GM12878 (cell line): Measurements from ENCODE around the gene RCOR1. TPM values are rescaled to one million over a fixed set of nuclear protein-coding genes. Genes with fewer than 3 reads are reported as not detected.
A peak's percentile ranks its signal among the peaks of the same experiment; 100 is the strongest.

Source experiments
- ASH2L ChIP-seq: fragments of 300-600, 200-600 bp; sonication (generic); IDR thresholded peaks from 2 replicates; pipeline ENCODE4 v1.6.1; 2017; ENCODE audit warnings: low read depth, mild to moderate bottlenecking, borderline replicate concordance
- BACH1 ChIP-seq: fragments of 450-650 bp; IDR thresholded peaks from 2 replicates; pipeline ENCODE4 v1.6.1; 2017; ENCODE audit warnings: mild to moderate bottlenecking, borderline replicate concordance
- EED ChIP-seq: sonication (generic); IDR thresholded peaks from 2 replicates; pipeline ENCODE4 v1.6.1; 2016; ENCODE audit warnings: antibody characterized with exemption, low read depth
- EP300 ChIP-seq, 2 experiments: fragments of 150-350 bp in 1 of 2; IDR thresholded peaks; 2 replicates each; pipeline ENCODE4 v1.6.1; 2011 to 2012; ENCODE audit warnings: low read depth in 2 of 2, low read length in 2 of 2, borderline replicate concordance in 1 of 2, improper control_type of control experiment in 1 of 2, inconsistent platforms in 1 of 2; ENCODE audit not compliant: control insufficient read depth in 1 of 2
- IRF4 ChIP-seq: IDR thresholded peaks from 2 replicates; pipeline ENCODE4 v1.6.1; 2011; ENCODE audit warnings: low read depth, low read length
- NR2F1 ChIP-seq: fragments of 450-650 bp; conservative IDR thresholded peaks from 2 replicates; pipeline ENCODE4 v1.6.1; 2017; ENCODE audit warnings: mild to moderate bottlenecking
- PAX5 ChIP-seq: IDR thresholded peaks from 2 replicates; pipeline ENCODE4 v1.6.1; 2011; ENCODE audit warnings: low read depth, low read length, borderline replicate concordance
- PML ChIP-seq: IDR thresholded peaks from 2 replicates; pipeline ENCODE4 v1.6.1; 2012; ENCODE audit warnings: low read length, inconsistent platforms
- POLR2A ChIP-seq: IDR thresholded peaks from 2 replicates; pipeline ENCODE4 v1.6.1; 2011; ENCODE audit warnings: low read depth, mild to moderate bottlenecking, low read length
- POLR2AphosphoS2 ChIP-seq: IDR thresholded peaks from 2 replicates; pipeline ENCODE4 v1.6.1; 2011; ENCODE audit warnings: low read depth, mild to moderate bottlenecking, low read length, improper control_type of control experiment, moderate library complexity
- POLR2AphosphoS5 ChIP-seq: IDR thresholded peaks from 2 replicates; pipeline ENCODE4 v1.6.1; 2011; ENCODE audit warnings: mild to moderate bottlenecking, low read length, inconsistent platforms
- RFX5 ChIP-seq: IDR thresholded peaks from 2 replicates; pipeline ENCODE4 v1.6.1; 2011; ENCODE audit warnings: low read depth, low read length, improper control_type of control experiment
- TCF3 ChIP-seq: IDR thresholded peaks from 2 replicates; pipeline ENCODE4 v1.6.1; 2012; ENCODE audit warnings: low read depth, mild to moderate bottlenecking, low read length, borderline replicate concordance; ENCODE audit not compliant: insufficient read depth
- ZSCAN29 ChIP-seq: fragments of 450-650 bp; IDR thresholded peaks from 2 replicates; pipeline ENCODE4 v1.6.1; 2017; ENCODE audit warnings: mild to moderate bottlenecking, moderate library complexity
- polyA plus RNA-seq, 11 experiments: library from polyadenylated mRNA; depleted of rRNA in 4 of 11; unstranded in 6 of 11; stranded (reverse) in 5 of 11; fragments of >200 nt; fragmentation: Nextera tagmentation in 4 of 11; fragmentation: Illumina TruSeq in 1 of 11; extraction: Ambion mirVana in 4 of 11; extraction: Trizol in 1 of 11; gene quantifications; 1 replicate in 1 of 11; 2 replicates in 10 of 11; pipeline versions ENCODE4 v1.2.1 to v1.2.3, GENCODE V29; 2011 to 2016; ENCODE audit warnings: inconsistent platforms in 2 of 11, missing spikeins in 2 of 11, low read depth in 1 of 11
- total RNA-seq, 4 experiments: library from RNA; depleted of rRNA in 3 of 4; stranded (reverse); fragments of >200 nt in 3 of 4; fragmentation: Illumina TruSeq in 1 of 4; extraction: Trizol in 1 of 4; gene quantifications; 2 replicates each; pipeline versions ENCODE4 v1.2.1 to v1.2.3, GENCODE V29; 2013 to 2021
- TF ChIP-seq, protein P1 (sequence below): fragments of 450-650 bp; IDR thresholded peaks from 2 replicates; pipeline ENCODE4 v1.6.1; 2017; ENCODE audit warnings: mild to moderate bottlenecking, low read depth, inconsistent platforms; ENCODE audit not compliant: poor library complexity, severe bottlenecking
- TF ChIP-seq, protein P2 (sequence below): fragments of 450-650 bp; formaldehyde crosslinking; IDR thresholded peaks from 2 replicates; pipeline ENCODE4 v1.4.0; 2022; ENCODE audit warnings: mild to moderate bottlenecking, moderate library complexity
- TF ChIP-seq, protein P3 (sequence below), 3 experiments: IDR thresholded peaks in 2 of 3; conservative IDR thresholded peaks in 1 of 3; 2 replicates each; pipeline ENCODE4 v1.5.1; 2011; ENCODE audit warnings: low read depth in 3 of 3, low read length in 3 of 3, mild to moderate bottlenecking in 3 of 3, control low read depth in 2 of 3, moderate library complexity in 2 of 3, inconsistent platforms in 1 of 3, mixed read lengths in 1 of 3; ENCODE audit not compliant: control insufficient read depth in 2 of 3, insufficient read depth in 1 of 3; ENCODE audit errors: extremely low read depth in 1 of 3
- TF ChIP-seq, protein P4 (sequence below): fragments of 450-650 bp; IDR thresholded peaks from 2 replicates; pipeline ENCODE4 v1.6.1; 2016; ENCODE audit warnings: mild to moderate bottlenecking
- TF ChIP-seq, protein P5 (sequence below): fragments of 450-650 bp; IDR thresholded peaks from 2 replicates; pipeline ENCODE4 v1.6.1; 2017; ENCODE audit warnings: mild to moderate bottlenecking

RCOR1 gene
- total and polyA plus RNA-seq, 10 of the 15 experiments (the other 5 are each of a cell fraction or from before 2014, with no cell fraction given) = 1.6 to 12.2 (median 4.4) TPM

DNA sequence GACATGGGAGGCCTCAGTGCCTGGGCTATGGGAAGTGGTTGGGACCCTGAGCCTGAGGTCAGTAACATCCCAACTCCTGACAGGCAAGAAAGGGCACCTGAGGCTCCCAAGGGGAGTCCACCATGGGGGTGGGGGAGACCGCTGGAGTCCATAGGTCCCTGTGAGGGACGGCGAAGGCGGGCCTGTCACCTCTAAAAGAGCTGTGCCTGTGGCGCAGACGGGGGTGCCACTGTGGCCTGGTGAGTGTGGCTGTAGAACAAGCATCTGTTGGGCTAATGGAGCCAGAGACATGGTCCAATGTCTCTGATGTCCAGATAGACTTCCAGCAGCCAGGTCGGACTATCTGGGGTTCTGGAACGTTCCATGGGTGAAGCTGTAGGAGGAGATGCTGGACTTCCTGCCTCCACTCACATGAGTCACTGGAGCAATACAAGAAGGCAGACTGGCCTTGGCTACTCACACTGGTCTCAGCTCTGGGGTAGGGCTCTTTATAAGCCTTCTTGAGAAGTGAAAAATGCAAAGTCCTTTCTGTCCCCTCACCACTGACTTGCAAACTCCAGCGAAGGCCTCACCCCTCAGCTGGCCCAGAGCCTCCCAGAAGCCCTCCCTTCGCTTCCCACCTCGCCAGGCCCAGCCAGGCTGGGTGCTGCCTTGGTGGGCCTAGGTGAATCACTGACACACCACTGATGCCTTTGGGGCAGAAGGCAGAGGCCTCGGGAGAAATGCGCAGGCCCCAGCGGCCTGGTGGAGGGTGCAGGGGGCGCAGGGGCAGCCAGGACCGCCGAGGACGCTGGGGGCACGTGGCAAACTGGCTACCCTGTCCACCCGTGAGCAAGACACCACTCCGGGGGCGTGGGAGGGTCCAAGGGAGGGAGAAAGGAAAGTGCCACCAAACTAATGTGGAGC, 183.7 kb downstream of the RCOR1 start (continued):
- TF ChIP-seq EP300 (IDR thresholded peaks at IDR 0.05; ENCODE audit: borderline replicate concordance in 1 of 2, control insufficient read depth in 1 of 2, low read depth in 2 of 2, low read length in 2 of 2) (no peak), ASH2L (no peak), BACH1 (no peak), TCF3 (no peak), POLR2AphosphoS2 (0 out of 2 replicates have a peak, but pooled peaks have one; percentile 19), PML (no peak), POLR2A (peak; percentile 62; the same call in 1 of the 2 replicates), RFX5 (no peak), POLR2AphosphoS5 (peak; percentile 67; the same call in 1 of the 2 replicates), EED (0 out of 2 replicates have a peak, but pooled peaks have one; percentile 7), PAX5 (no peak), IRF4 (no peak), ZSCAN29 (no peak), NR2F1 (no peak)
- TF ChIP-seq, protein P1, sequence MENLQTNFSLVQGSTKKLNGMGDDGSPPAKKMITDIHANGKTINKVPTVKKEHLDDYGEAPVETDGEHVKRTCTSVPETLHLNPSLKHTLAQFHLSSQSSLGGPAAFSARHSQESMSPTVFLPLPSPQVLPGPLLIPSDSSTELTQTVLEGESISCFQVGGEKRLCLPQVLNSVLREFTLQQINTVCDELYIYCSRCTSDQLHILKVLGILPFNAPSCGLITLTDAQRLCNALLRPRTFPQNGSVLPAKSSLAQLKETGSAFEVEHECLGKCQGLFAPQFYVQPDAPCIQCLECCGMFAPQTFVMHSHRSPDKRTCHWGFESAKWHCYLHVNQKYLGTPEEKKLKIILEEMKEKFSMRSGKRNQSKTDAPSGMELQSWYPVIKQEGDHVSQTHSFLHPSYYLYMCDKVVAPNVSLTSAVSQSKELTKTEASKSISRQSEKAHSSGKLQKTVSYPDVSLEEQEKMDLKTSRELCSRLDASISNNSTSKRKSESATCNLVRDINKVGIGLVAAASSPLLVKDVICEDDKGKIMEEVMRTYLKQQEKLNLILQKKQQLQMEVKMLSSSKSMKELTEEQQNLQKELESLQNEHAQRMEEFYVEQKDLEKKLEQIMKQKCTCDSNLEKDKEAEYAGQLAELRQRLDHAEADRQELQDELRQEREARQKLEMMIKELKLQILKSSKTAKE = no peak
- TF ChIP-seq, protein P2, sequence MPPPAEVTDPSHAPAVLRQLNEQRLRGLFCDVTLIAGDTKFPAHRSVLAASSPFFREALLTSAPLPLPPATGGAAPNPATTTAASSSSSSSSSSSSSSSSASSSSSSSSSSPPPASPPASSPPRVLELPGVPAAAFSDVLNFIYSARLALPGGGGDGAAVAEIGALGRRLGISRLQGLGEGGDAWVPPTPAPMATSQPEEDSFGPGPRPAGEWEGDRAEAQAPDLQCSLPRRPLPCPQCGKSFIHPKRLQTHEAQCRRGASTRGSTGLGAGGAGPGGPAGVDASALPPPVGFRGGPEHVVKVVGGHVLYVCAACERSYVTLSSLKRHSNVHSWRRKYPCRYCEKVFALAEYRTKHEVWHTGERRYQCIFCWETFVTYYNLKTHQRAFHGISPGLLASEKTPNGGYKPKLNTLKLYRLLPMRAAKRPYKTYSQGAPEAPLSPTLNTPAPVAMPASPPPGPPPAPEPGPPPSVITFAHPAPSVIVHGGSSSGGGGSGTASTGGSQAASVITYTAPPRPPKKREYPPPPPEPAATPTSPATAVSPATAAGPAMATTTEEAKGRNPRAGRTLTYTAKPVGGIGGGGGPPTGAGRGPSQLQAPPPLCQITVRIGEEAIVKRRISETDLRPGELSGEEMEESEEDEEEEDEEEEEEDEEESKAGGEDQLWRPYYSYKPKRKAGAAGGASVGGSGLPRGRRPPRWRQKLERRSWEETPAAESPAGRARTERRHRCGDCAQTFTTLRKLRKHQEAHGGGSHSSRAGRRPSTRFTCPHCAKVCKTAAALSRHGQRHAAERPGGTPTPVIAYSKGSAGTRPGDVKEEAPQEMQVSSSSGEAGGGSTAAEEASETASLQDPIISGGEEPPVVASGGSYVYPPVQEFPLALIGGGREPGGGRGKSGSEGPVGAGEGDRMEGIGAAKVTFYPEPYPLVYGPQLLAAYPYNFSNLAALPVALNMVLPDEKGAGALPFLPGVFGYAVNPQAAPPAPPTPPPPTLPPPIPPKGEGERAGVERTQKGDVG (CRISPR knock-in tag) = no peak
- TF ChIP-seq, protein P3, sequence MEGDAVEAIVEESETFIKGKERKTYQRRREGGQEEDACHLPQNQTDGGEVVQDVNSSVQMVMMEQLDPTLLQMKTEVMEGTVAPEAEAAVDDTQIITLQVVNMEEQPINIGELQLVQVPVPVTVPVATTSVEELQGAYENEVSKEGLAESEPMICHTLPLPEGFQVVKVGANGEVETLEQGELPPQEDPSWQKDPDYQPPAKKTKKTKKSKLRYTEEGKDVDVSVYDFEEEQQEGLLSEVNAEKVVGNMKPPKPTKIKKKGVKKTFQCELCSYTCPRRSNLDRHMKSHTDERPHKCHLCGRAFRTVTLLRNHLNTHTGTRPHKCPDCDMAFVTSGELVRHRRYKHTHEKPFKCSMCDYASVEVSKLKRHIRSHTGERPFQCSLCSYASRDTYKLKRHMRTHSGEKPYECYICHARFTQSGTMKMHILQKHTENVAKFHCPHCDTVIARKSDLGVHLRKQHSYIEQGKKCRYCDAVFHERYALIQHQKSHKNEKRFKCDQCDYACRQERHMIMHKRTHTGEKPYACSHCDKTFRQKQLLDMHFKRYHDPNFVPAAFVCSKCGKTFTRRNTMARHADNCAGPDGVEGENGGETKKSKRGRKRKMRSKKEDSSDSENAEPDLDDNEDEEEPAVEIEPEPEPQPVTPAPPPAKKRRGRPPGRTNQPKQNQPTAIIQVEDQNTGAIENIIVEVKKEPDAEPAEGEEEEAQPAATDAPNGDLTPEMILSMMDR (IDR thresholded peaks at IDR 0.05 in 2 of 3, conservative IDR thresholded peaks at IDR 0.05 in 1 of 3; ENCODE audit: control insufficient read depth in 2 of 3, extremely low read depth in 1 of 3, insufficient read depth in 1 of 3, low read depth in 3 of 3, low read length in 3 of 3) = no peak
- TF ChIP-seq, protein P4, sequence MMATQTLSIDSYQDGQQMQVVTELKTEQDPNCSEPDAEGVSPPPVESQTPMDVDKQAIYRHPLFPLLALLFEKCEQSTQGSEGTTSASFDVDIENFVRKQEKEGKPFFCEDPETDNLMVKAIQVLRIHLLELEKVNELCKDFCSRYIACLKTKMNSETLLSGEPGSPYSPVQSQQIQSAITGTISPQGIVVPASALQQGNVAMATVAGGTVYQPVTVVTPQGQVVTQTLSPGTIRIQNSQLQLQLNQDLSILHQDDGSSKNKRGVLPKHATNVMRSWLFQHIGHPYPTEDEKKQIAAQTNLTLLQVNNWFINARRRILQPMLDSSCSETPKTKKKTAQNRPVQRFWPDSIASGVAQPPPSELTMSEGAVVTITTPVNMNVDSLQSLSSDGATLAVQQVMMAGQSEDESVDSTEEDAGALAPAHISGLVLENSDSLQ = no peak
- TF ChIP-seq, protein P5, sequence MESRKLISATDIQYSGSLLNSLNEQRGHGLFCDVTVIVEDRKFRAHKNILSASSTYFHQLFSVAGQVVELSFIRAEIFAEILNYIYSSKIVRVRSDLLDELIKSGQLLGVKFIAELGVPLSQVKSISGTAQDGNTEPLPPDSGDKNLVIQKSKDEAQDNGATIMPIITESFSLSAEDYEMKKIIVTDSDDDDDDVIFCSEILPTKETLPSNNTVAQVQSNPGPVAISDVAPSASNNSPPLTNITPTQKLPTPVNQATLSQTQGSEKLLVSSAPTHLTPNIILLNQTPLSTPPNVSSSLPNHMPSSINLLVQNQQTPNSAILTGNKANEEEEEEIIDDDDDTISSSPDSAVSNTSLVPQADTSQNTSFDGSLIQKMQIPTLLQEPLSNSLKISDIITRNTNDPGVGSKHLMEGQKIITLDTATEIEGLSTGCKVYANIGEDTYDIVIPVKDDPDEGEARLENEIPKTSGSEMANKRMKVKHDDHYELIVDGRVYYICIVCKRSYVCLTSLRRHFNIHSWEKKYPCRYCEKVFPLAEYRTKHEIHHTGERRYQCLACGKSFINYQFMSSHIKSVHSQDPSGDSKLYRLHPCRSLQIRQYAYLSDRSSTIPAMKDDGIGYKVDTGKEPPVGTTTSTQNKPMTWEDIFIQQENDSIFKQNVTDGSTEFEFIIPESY = no peak
